H9 (cell line): ENCODE measurements around the gene ELK1. TPM values are rescaled to one million over a fixed set of nuclear protein-coding genes. Genes with fewer than 3 reads are reported as not detected.
A peak's percentile ranks its signal among the peaks of the same experiment; 100 is the strongest.

Source experiments
- DNase-seq: peaks from one replicate; pipeline ENCODE4 v3.0.0-alpha.2; 2017
- H2AFZ ChIP-seq: one replicate; pipeline ENCODE4 v1.6.1; 2013; ENCODE audit warnings: mild to moderate bottlenecking, low read length, control low read depth, moderate library complexity
- H2AK5ac ChIP-seq: 2 replicates; pipeline ENCODE4 v1.6.1; 2013; ENCODE audit warnings: low read length, control low read depth, mixed read lengths; ENCODE audit not compliant: insufficient read length
- H2BK120ac ChIP-seq: one replicate; pipeline ENCODE4 v1.6.1; 2013; ENCODE audit warnings: low read depth, mild to moderate bottlenecking, low read length, control low read depth, inconsistent platforms; ENCODE audit not compliant: poor library complexity, severe bottlenecking
- H2BK12ac ChIP-seq: 2 replicates; pipeline ENCODE4 v1.6.1; 2013; ENCODE audit warnings: low read length, control low read depth, mixed read lengths, low read depth; ENCODE audit not compliant: insufficient read length
- H2BK15ac ChIP-seq: 2 replicates; pipeline ENCODE4 v1.6.1; 2013; ENCODE audit warnings: low read depth, low read length, control low read depth
- H2BK20ac ChIP-seq: one replicate; pipeline ENCODE4 v1.6.1; 2013; ENCODE audit warnings: low read depth, mild to moderate bottlenecking, low read length, control low read depth, inconsistent platforms; ENCODE audit not compliant: poor library complexity, severe bottlenecking
- H2BK5ac ChIP-seq: 2 replicates; pipeline ENCODE4 v1.6.1; 2013; ENCODE audit warnings: low read length, control low read depth, mixed read lengths; ENCODE audit not compliant: insufficient read length
- H3K14ac ChIP-seq: 2 replicates; pipeline ENCODE4 v1.6.1; 2013; ENCODE audit warnings: low read length, control low read depth; ENCODE audit not compliant: insufficient read depth
- H3K18ac ChIP-seq: 2 replicates; pipeline ENCODE4 v1.6.1; 2013; ENCODE audit warnings: low read depth, mild to moderate bottlenecking, mixed read lengths, low read length, control low read depth; ENCODE audit not compliant: insufficient read length
- H3K23ac ChIP-seq: 2 replicates; pipeline ENCODE4 v1.6.1; 2013; ENCODE audit warnings: low read length, control low read depth, mixed read lengths, low read depth; ENCODE audit not compliant: insufficient read length
- H3K23me2 ChIP-seq: 2 replicates; pipeline ENCODE4 v1.6.1; 2013; ENCODE audit warnings: low read depth, mild to moderate bottlenecking, mixed read lengths, low read length, control low read depth; ENCODE audit not compliant: insufficient read length, poor library complexity, severe bottlenecking
- H3K27ac ChIP-seq: 2 replicates; pipeline ENCODE4 v1.5.1; 2013; ENCODE audit warnings: low read length, control low read depth, mixed read lengths, low read depth; ENCODE audit not compliant: insufficient read length
- H3K27me3 ChIP-seq: 2 replicates; pipeline ENCODE4 v1.6.1; 2013; ENCODE audit warnings: low read length, control low read depth, inconsistent platforms; ENCODE audit not compliant: insufficient read depth
- H3K4ac ChIP-seq: 2 replicates; pipeline ENCODE4 v1.6.1; 2013; ENCODE audit warnings: low read depth, mild to moderate bottlenecking, control low read depth, inconsistent platforms, low read length, moderate library complexity
- H3K4me1 ChIP-seq: 2 replicates; pipeline ENCODE4 v1.6.1; 2013; ENCODE audit warnings: low read length, control low read depth, inconsistent platforms; ENCODE audit not compliant: insufficient read depth
- H3K4me2 ChIP-seq: 2 replicates; pipeline ENCODE4 v1.6.1; 2013; ENCODE audit warnings: low read length, control low read depth, mixed read lengths; ENCODE audit not compliant: insufficient read length, insufficient read depth
- H3K56ac ChIP-seq: 2 replicates; pipeline ENCODE4 v1.6.1; 2013; ENCODE audit warnings: low read depth, mild to moderate bottlenecking, mixed read lengths, low read length, control low read depth; ENCODE audit not compliant: insufficient read length
- H3K79me1 ChIP-seq: 2 replicates; pipeline ENCODE4 v1.6.1; 2013; ENCODE audit warnings: low read depth, mild to moderate bottlenecking, moderate library complexity, low read length, control low read depth, inconsistent platforms; ENCODE audit not compliant: insufficient read depth, poor library complexity, severe bottlenecking
- H3K79me2 ChIP-seq: 2 replicates; pipeline ENCODE4 v1.6.1; 2013; ENCODE audit warnings: low read length, control low read depth, inconsistent platforms; ENCODE audit not compliant: insufficient read depth
- H3K9ac ChIP-seq: 2 replicates; pipeline ENCODE4 v1.6.1; 2013; ENCODE audit warnings: low read length, control low read depth, mixed read lengths; ENCODE audit not compliant: insufficient read length; ENCODE audit errors: extremely low read depth
- H3K9me3 ChIP-seq: one replicate; pipeline ENCODE4 v1.6.1; 2013; ENCODE audit warnings: low read depth, low read length, inconsistent platforms; ENCODE audit not compliant: control insufficient read depth
- H3T11ph ChIP-seq: one replicate; pipeline ENCODE4 v1.6.1; 2013; ENCODE audit warnings: mild to moderate bottlenecking, low read length, control low read depth, inconsistent platforms
- H4K20me1 ChIP-seq: one replicate; pipeline ENCODE4 v1.6.1; 2013; ENCODE audit not compliant: control insufficient read depth, insufficient read length, insufficient read depth
- H4K5ac ChIP-seq: 2 replicates; pipeline ENCODE4 v1.6.1; 2013; ENCODE audit warnings: low read depth, mild to moderate bottlenecking, mixed read lengths, low read length, control low read depth; ENCODE audit not compliant: insufficient read length
- H4K8ac ChIP-seq: replicated peaks from 2 replicates; pipeline ENCODE4 v1.6.1; 2013; ENCODE audit warnings: low read length, control low read depth, mixed read lengths, low read depth; ENCODE audit not compliant: insufficient read length
- H4K91ac ChIP-seq: 2 replicates; pipeline ENCODE4 v1.6.1; 2013; ENCODE audit warnings: low read depth, mild to moderate bottlenecking, moderate library complexity, mixed read lengths, low read length, control low read depth; ENCODE audit not compliant: insufficient read length
- H3K27ac Mint-ChIP-seq, 3 experiments: 2 replicates in 2 of 3; 3 replicates in 1 of 3; pipeline ENCODE4 v1.8.0; 2020 to 2021; ENCODE audit warnings: mixed read lengths in 3 of 3, mild to moderate bottlenecking in 1 of 3, moderate library complexity in 1 of 3
- H3K27me3 Mint-ChIP-seq: 2 replicates; pipeline ENCODE4 v1.8.0; 2021; ENCODE audit warnings: low read depth, mild to moderate bottlenecking, moderate library complexity, mixed read lengths
- H3K36me3 Mint-ChIP-seq, 3 experiments: 2 replicates in 2 of 3; 3 replicates in 1 of 3; pipeline ENCODE4 v1.8.0; 2020 to 2021; ENCODE audit warnings: low read depth in 3 of 3, mixed read lengths in 3 of 3; ENCODE audit not compliant: insufficient read depth in 1 of 3
- H3K4me1 Mint-ChIP-seq, 2 experiments: 2 replicates each; pipeline ENCODE4 v1.8.0; 2020; ENCODE audit warnings: mixed read lengths in 2 of 2
- H3K4me3 Mint-ChIP-seq, 2 experiments: 2 replicates in 1 of 2; 3 replicates in 1 of 2; pipeline ENCODE4 v1.8.0; 2020 to 2021; ENCODE audit warnings: mild to moderate bottlenecking in 2 of 2, mixed read lengths in 2 of 2, moderate library complexity in 1 of 2
- H3K9me3 Mint-ChIP-seq, 2 experiments: 2 replicates in 1 of 2; 3 replicates in 1 of 2; pipeline ENCODE4 v1.8.0; 2020; ENCODE audit warnings: mild to moderate bottlenecking in 2 of 2, mixed read lengths in 2 of 2, moderate library complexity in 1 of 2
- whole genome bisulfite sequencing: extraction: QIAGEN DNeasy Blood & Tissue Kit; methylation state at CpG from one replicate; pipeline ENCODE4 v1.1.7; 2013; ENCODE audit warnings: missing lambda C conversion rate, low lambda C conversion rate, mixed read lengths; ENCODE audit not compliant: insufficient read length; ENCODE audit errors: extremely low coverage; 5-methylcytosine and 5-hydroxymethylcytosine counted together
- total RNA-seq: library from RNA; stranded (reverse); gene quantifications from 2 replicates; pipeline ENCODE4 v1.2.1, GENCODE V29; 2021
- TF ChIP-seq, protein P1 (sequence below): fragments of 200-600 bp; sonication (generic); conservative IDR thresholded peaks from 3 replicates; pipeline ENCODE4 v1.8.0; 2021; ENCODE audit warnings: antibody characterized with exemption, mild to moderate bottlenecking

The ELK1 gene
- total RNA-seq, 1 experiment from 2014 or later: 49.8 TPM

DNA sequence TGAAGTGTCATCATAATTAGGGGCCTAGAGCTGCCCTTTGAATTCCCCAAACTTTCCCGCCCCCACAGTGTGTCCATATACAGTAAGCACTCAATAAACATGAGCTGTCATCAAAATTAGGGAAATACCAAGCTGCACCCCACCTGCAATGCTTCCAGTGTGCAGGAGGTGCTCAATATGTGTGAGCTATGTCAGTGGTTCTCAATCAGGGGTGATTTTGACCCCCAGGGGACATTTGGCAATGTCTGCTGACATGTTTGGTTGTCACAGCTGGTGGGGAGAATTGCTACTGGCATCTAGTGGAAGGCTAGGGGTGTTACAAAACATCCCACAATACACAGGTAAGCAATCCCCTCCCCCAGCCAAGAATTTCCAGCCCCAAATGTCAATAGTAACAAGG lies 21.4 kb downstream of the ELK1 start:
- Histone ChIP-seq H4K5ac (no peak overlapping the region), H3K14ac (no peak overlapping the region), H3K9me3 (peaks cover 54% of the 10 kb centered on the region), H3K79me1 (no peaks in the 10 kb centered on the region), H3K9ac (no peak overlapping the region), H2BK12ac (no peak overlapping the region), H3K79me2 (no peaks in the 10 kb centered on the region), H3K27ac (no peak overlapping the region), H2AK5ac (no peak overlapping the region), H3K56ac (no peak overlapping the region), H2AFZ (no peak overlapping the region), H2BK15ac (no peak overlapping the region), H4K8ac (no peak overlapping the region), H4K91ac (no peak overlapping the region), H3K4me2 (no peak overlapping the region), H3T11ph (no peak overlapping the region), H3K4me1 (peaks cover 4% of the 10 kb centered on the region; the same call in 1 of the 2 replicates), H3K18ac (no peak overlapping the region), H4K20me1 (no peaks in the 10 kb centered on the region), H3K27me3 (no peaks in the 10 kb centered on the region), H2BK5ac (no peak overlapping the region), H2BK20ac (no peak overlapping the region), H3K4ac (no peak overlapping the region), H3K23ac (no peak overlapping the region), H3K23me2 (no peaks in the 10 kb centered on the region), H2BK120ac (no peak overlapping the region)
- H3K27ac Mint-ChIP-seq: 0 out of 7 replicates have a peak overlapping the region, but pooled peaks of 1 of the 3 experiments have one; percentile 48
- no CpG with 5 or more reads among the region's 1 CpG for WGBS
- peaks cover 0 to 13% (median 9%) of the 10 kb centered on the region in 3 experiments; a peak in 3 of 7 replicates for H3K36me3 Mint-ChIP-seq
- H3K4me1 Mint-ChIP-seq: peaks cover 8 to 17% of the 10 kb centered on the region in 2 experiments
- DNase-seq: peak; percentile 38
- TF ChIP-seq, protein P1, sequence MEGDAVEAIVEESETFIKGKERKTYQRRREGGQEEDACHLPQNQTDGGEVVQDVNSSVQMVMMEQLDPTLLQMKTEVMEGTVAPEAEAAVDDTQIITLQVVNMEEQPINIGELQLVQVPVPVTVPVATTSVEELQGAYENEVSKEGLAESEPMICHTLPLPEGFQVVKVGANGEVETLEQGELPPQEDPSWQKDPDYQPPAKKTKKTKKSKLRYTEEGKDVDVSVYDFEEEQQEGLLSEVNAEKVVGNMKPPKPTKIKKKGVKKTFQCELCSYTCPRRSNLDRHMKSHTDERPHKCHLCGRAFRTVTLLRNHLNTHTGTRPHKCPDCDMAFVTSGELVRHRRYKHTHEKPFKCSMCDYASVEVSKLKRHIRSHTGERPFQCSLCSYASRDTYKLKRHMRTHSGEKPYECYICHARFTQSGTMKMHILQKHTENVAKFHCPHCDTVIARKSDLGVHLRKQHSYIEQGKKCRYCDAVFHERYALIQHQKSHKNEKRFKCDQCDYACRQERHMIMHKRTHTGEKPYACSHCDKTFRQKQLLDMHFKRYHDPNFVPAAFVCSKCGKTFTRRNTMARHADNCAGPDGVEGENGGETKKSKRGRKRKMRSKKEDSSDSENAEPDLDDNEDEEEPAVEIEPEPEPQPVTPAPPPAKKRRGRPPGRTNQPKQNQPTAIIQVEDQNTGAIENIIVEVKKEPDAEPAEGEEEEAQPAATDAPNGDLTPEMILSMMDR: peak; percentile 43; the same call in 2 of the 3 replicates
- H3K9me3 Mint-ChIP-seq: peaks cover 58 to 67% of the 10 kb centered on the region in 2 experiments
- no peaks in the 10 kb centered on the region; the same call in 1 of the 2 replicates for H3K27me3 Mint-ChIP-seq
- no peak overlapping the region for H3K4me3 Mint-ChIP-seq
